SK-N-SH (cell line): ENCODE measurements around the gene FAM149B1. TPM values are rescaled to one million over a fixed set of nuclear protein-coding genes. Genes with fewer than 3 reads are reported as not detected.

Experiments
- CTCF ChIA-PET: fragments of 300-600, 350-600 bp; formaldehyde crosslinking; extraction: SDS; loops from one replicate; lab custom pipeline; 2021; lab: Yijun Ruan, JAX
- POLR2A ChIA-PET: fragments of 350-600 bp; sonication (Branson Sonifier 250); formaldehyde crosslinking; extraction: SDS; loops from one replicate; lab custom pipeline; 2020; ENCODE audit warnings: antibody characterized with exemption, inconsistent platforms; lab: Yijun Ruan, JAX
- DNase-seq: peaks from one replicate; pipeline ENCODE4 v3.0.0; 2012
- H2AFZ ChIP-seq: fragments of 200-600 bp; sonication (generic); 2 replicates; pipeline ENCODE4 v1.8.1; 2016; ENCODE audit warnings: antibody characterized with exemption, mild to moderate bottlenecking, low read depth
- H3F3A ChIP-seq: fragments of 200-600 bp; sonication (generic); replicated peaks from 2 replicates; pipeline ENCODE3; 2016; ENCODE audit warnings: antibody characterized with exemption, mild to moderate bottlenecking; ENCODE audit not compliant: insufficient read depth
- H3K27ac ChIP-seq, 2 experiments: fragments of 200-500 bp in 1 of 2; fragments of 200-600 bp in 1 of 2; sonication (Bioruptor generic) in 1 of 2; sonication (generic), shearing (Covaris generic) in 1 of 2; 2 replicates each; pipeline versions ENCODE4 v1.5.1 to v1.6.1; 2014 to 2016; ENCODE audit warnings: low read depth in 2 of 2, inconsistent platforms in 1 of 2, low read length in 1 of 2, mild to moderate bottlenecking in 1 of 2, mixed read lengths in 1 of 2
- H3K27me3 ChIP-seq: fragments of 200-600 bp; sonication (generic), shearing (Covaris generic); 2 replicates; pipeline ENCODE4 v1.6.1; 2016; ENCODE audit warnings: mixed run types; ENCODE audit not compliant: insufficient read depth
- H3K36me3 ChIP-seq, 2 experiments: fragments of 200-500 bp in 1 of 2; fragments of 200-600 bp in 1 of 2; sonication (Bioruptor generic) in 1 of 2; sonication (generic) in 1 of 2; replicated peaks in 1 of 2; 2 replicates each; pipeline versions ENCODE3 to v1.5.1; 2014 to 2016; ENCODE audit warnings: low read length in 1 of 2, mild to moderate bottlenecking in 1 of 2; ENCODE audit not compliant: insufficient read depth in 2 of 2, control insufficient read depth in 1 of 2
- H3K4me1 ChIP-seq, 2 experiments: fragments of 200-500 bp in 1 of 2; fragments of 200-600 bp in 1 of 2; sonication (Bioruptor generic) in 1 of 2; sonication (generic), shearing (Covaris generic) in 1 of 2; 2 replicates each; pipeline versions ENCODE4 v1.5.1 to v1.6.1; 2014 to 2016; ENCODE audit warnings: low read depth in 1 of 2, low read length in 1 of 2, mixed run types in 1 of 2; ENCODE audit not compliant: insufficient read depth in 2 of 2, control insufficient read depth in 1 of 2
- H3K4me2 ChIP-seq: fragments of 200-600 bp; sonication (generic), shearing (Covaris generic); 2 replicates; pipeline ENCODE4 v1.6.1; 2017; ENCODE audit warnings: mixed run types
- H3K4me3 ChIP-seq, 2 experiments: fragments of 200-500 bp in 1 of 2; fragments of 200-600 bp in 1 of 2; sonication (Bioruptor generic) in 1 of 2; sonication (generic), shearing (Covaris generic) in 1 of 2; 2 replicates each; pipeline versions ENCODE4 v1.5.1 to v1.8.1; 2014 to 2016; ENCODE audit warnings: low read depth in 2 of 2, inconsistent platforms in 1 of 2, low read length in 1 of 2, mild to moderate bottlenecking in 1 of 2, mixed read lengths in 1 of 2, moderate library complexity in 1 of 2
- H3K79me2 ChIP-seq: fragments of 200-600 bp; sonication (generic); 2 replicates; pipeline ENCODE4 v1.8.1; 2017; ENCODE audit warnings: mild to moderate bottlenecking; ENCODE audit not compliant: insufficient read depth
- H3K9ac ChIP-seq: fragments of 200-600 bp; sonication (generic); 2 replicates; pipeline ENCODE4 v1.6.1; 2017; ENCODE audit warnings: mixed run types
- H3K9me2 ChIP-seq: fragments of 200-600 bp; sonication (generic); 2 replicates; pipeline ENCODE4 v1.6.1; 2017; ENCODE audit warnings: mixed run types
- H3K9me3 ChIP-seq: fragments of 200-600 bp; sonication (generic); 2 replicates; pipeline ENCODE4 v1.6.1; 2017; ENCODE audit warnings: mixed run types, mild to moderate bottlenecking, moderate library complexity
- H4K20me1 ChIP-seq: fragments of 200-600 bp; sonication (generic); 2 replicates; pipeline ENCODE4 v1.6.1; 2017; ENCODE audit warnings: mild to moderate bottlenecking, mixed run types; ENCODE audit not compliant: insufficient read depth
- CHD2 ChIP-seq: fragments of 150-350 bp; IDR thresholded peaks from 2 replicates; pipeline ENCODE4 v1.6.1; 2018; ENCODE audit warnings: low read length; ENCODE audit not compliant: partially characterized antibody
- FOSL2 ChIP-seq: IDR thresholded peaks from 2 replicates; pipeline ENCODE4 v1.4.0; 2012; ENCODE audit warnings: low read depth, mild to moderate bottlenecking, moderate library complexity, borderline replicate concordance
- FOXM1 ChIP-seq: IDR thresholded peaks from 2 replicates; pipeline ENCODE4 v1.4.0; 2012; ENCODE audit warnings: low read depth, mild to moderate bottlenecking
- GATA2 ChIP-seq: sonication (generic); formaldehyde crosslinking; IDR thresholded peaks from 2 replicates; pipeline ENCODE4 v1.5.0; 2020; ENCODE audit warnings: mild to moderate bottlenecking, missing genetic modification reagents
- MAX ChIP-seq: IDR thresholded peaks from 2 replicates; pipeline ENCODE4 v1.4.0; 2012; ENCODE audit warnings: low read depth
- MEF2A ChIP-seq: IDR thresholded peaks from 2 replicates; pipeline ENCODE4 v1.4.0; 2012; ENCODE audit warnings: low read depth, borderline replicate concordance
- MXI1 ChIP-seq: IDR thresholded peaks from 2 replicates; pipeline ENCODE4 v1.6.1; 2012; ENCODE audit warnings: mild to moderate bottlenecking, low read depth, low read length, improper control_type of control experiment
- NFIC ChIP-seq: IDR thresholded peaks from 2 replicates; pipeline ENCODE4 v1.4.0; 2012; ENCODE audit warnings: borderline replicate concordance
- POLR2AphosphoS5 ChIP-seq: IDR thresholded peaks from 2 replicates; pipeline ENCODE4 v1.6.1; 2012; ENCODE audit warnings: low read depth, low read length
- RCOR1 ChIP-seq: fragments of 150-350 bp; IDR thresholded peaks from 2 replicates; pipeline ENCODE4 v1.6.1; 2017; ENCODE audit warnings: antibody characterized with exemption, low read length
- TAF1 ChIP-seq: IDR thresholded peaks from 2 replicates; pipeline ENCODE4 v1.6.1; 2012; ENCODE audit warnings: low read depth, mild to moderate bottlenecking, low read length, moderate library complexity, borderline replicate concordance
- TEAD4 ChIP-seq: IDR thresholded peaks from 2 replicates; pipeline ENCODE4 v1.4.0; 2012; ENCODE audit warnings: mild to moderate bottlenecking, borderline replicate concordance; ENCODE audit not compliant: insufficient read depth
- USF1 ChIP-seq: IDR thresholded peaks from 2 replicates; pipeline ENCODE4 v1.4.0; 2012; ENCODE audit warnings: low read depth, borderline replicate concordance
- WGBS: methylation state at CpG from one replicate; pipeline ENCODE4 v1.1.6; 2017; ENCODE audit warnings: low lambda C conversion rate; 5-methylcytosine and 5-hydroxymethylcytosine counted together
- polyA plus RNA-seq, 3 experiments: library from polyadenylated mRNA; depleted of rRNA; stranded (reverse); fragments of >200 nt; gene quantifications; 2 replicates each; pipeline ENCODE4 v1.2.3, GENCODE V29; 2012
- TF ChIP-seq, protein P1 (sequence below): fragments of 150-350 bp; IDR thresholded peaks from 2 replicates; pipeline ENCODE4 v1.6.1; 2017; ENCODE audit warnings: antibody characterized with exemption, low read length, low read depth, borderline replicate concordance

Gene FAM149B1
- polyA plus RNA-seq, 1 of the 3 experiments (the other 2 are of a cell fraction) = 28.2 TPM

- no peak overlapping the region for H3K4me2 ChIP-seq
- H3K9me3 ChIP-seq = no peaks in the 10 kb centered on the region
- no peak overlapping the region for H3K4me3 ChIP-seq
- no peak overlapping the region for H3K9ac ChIP-seq
- no peak for TF ChIP-seq MAX
- TF ChIP-seq GATA2 (CRISPR knock-in tag) = no peak
- TF ChIP-seq NFIC = no peak
- TF ChIP-seq TEAD4 = no peak
- no peak for TF ChIP-seq CHD2
- TF ChIP-seq, protein P1, sequence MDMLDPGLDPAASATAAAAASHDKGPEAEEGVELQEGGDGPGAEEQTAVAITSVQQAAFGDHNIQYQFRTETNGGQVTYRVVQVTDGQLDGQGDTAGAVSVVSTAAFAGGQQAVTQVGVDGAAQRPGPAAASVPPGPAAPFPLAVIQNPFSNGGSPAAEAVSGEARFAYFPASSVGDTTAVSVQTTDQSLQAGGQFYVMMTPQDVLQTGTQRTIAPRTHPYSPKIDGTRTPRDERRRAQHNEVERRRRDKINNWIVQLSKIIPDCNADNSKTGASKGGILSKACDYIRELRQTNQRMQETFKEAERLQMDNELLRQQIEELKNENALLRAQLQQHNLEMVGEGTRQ = no peak
- no peak for TF ChIP-seq FOXM1
- no peak for TF ChIP-seq FOSL2
- TF ChIP-seq MXI1 = no peak
- no peaks in the 10 kb centered on the region for H3K4me1 ChIP-seq
- H2AFZ ChIP-seq = no peak overlapping the region
- no peaks in the 10 kb centered on the region for H4K20me1 ChIP-seq
- ChIA-PET CTCF (interaction anchor here (0.8 kb wide), 1 partner anchor 10 kb away, joined by 3 read pairs; no protein-coding TSS in a partner anchor), POLR2A (no interaction called here)
- peaks cover 2 to 24% of the 10 kb centered on the region in 2 experiments for H3K36me3 ChIP-seq
- no peaks in the 10 kb centered on the region for H3F3A ChIP-seq
- 87% methylated on average over 5 of the region's 5 CpGs for WGBS
- no peaks in the 10 kb centered on the region for H3K27me3 ChIP-seq
- H3K27ac ChIP-seq = no peak overlapping the region
- no peaks in the 10 kb centered on the region for H3K79me2 ChIP-seq
- no peaks in the 10 kb centered on the region for H3K9me2 ChIP-seq
- DNase-seq = no peak
Observed at GRCh38 chr10:73206385-73206784, 38.5 kb downstream of the FAM149B1 start.

- ChIA-PET CTCF (interaction anchor here (1.0 kb wide), 1 partner anchor 11 kb away, joined by 3 read pairs; no protein-coding TSS in a partner anchor), POLR2A (no interaction called here)
- 100% methylated on average over 2 of the region's 2 CpGs for WGBS
- Histone ChIP-seq H3K79me2 (no peaks in the 10 kb centered on the region), H3K4me1 (no peaks in the 10 kb centered on the region), H3K4me3 (no peak overlapping the region), H3K27ac (no peak overlapping the region), H3K9me3 (no peaks in the 10 kb centered on the region), H3F3A (no peaks in the 10 kb centered on the region), H3K27me3 (no peaks in the 10 kb centered on the region), H2AFZ (no peak overlapping the region), H3K9me2 (no peaks in the 10 kb centered on the region), H3K36me3 (peaks cover 2 to 24% of the 10 kb centered on the region in 2 experiments), H3K9ac (no peak overlapping the region), H4K20me1 (no peaks in the 10 kb centered on the region), H3K4me2 (no peak overlapping the region)
- no peak for DNase-seq
- TF ChIP-seq MEF2A = no peak
- no peak for TF ChIP-seq USF1
- TF ChIP-seq POLR2AphosphoS5 = no peak
- no peak for TF ChIP-seq RCOR1
- no peak for TF ChIP-seq TAF1
Observed at GRCh38 chr10:73207883-73208282, 40.0 kb downstream of the FAM149B1 start.
